C4-2B (cell line): ENCODE results near the gene WFDC9.

ENCODE experiments used
- CTCF ChIP-seq: fragments of 450-650 bp; conservative IDR thresholded peaks from 2 replicates; pipeline ENCODE4 v1.5.1; 2017; ENCODE audit warnings: mild to moderate bottlenecking
- ZFX ChIP-seq: fragments of 450-650 bp; IDR thresholded peaks from 2 replicates; pipeline ENCODE4 v1.6.1; 2017

- TF ChIP-seq CTCF (no peak), ZFX (no peak)
These were observed 16.5 kb upstream of the WFDC9 start for GRCh38 chr20:45647441-45648050.
